Ovary (tissue), 9 donors: Measurements from ENCODE around the gene PDE4D. TPM values are rescaled to one million over a fixed set of nuclear protein-coding genes. Genes with fewer than 3 reads are reported as not detected.

Experiments
- DNase-seq, 5 donors: peaks; one replicate each; pipeline ENCODE4 v3.0.0-alpha.2; 2019 to 2020
- H3K27ac ChIP-seq, 2 donors: fragments of 200-600 bp; one replicate each; pipeline versions ENCODE4 v1.5.1 to v1.8.0; 2019 to 2022
- H3K27me3 ChIP-seq: fragments of 200-600 bp; one replicate; pipeline ENCODE4 v1.8.0; 2022
- H3K36me3 ChIP-seq: fragments of 200-600 bp; sonication (generic); one replicate; pipeline ENCODE4 v1.5.1; 2019
- H3K4me1 ChIP-seq: one replicate; pipeline ENCODE4 v1.8.1; 2013; ENCODE audit warnings: mild to moderate bottlenecking, moderate library complexity; ENCODE audit not compliant: insufficient read depth
- H3K4me3 ChIP-seq: fragments of 200-600 bp; sonication (generic); one replicate; pipeline ENCODE4 v1.5.1; 2017
- H3K9me3 ChIP-seq, 2 donors: fragments of 200-600 bp in 1 of 2; sonication (generic) in 1 of 2; one replicate each; pipeline versions ENCODE4 v1.5.1 to v1.8.1; 2013 to 2019; ENCODE audit warnings: mild to moderate bottlenecking in 1 of 2, moderate library complexity in 1 of 2
- CTCF ChIP-seq, 3 donors: fragments of 450-650 bp in 2 of 3; fragments of 200-600 bp in 1 of 3; IDR thresholded peaks; one replicate each; pipeline versions ENCODE4 v1.5.1 to v1.8.0; 2016 to 2022; ENCODE audit warnings: antibody characterized with exemption in 3 of 3, mild to moderate bottlenecking in 1 of 3
- EP300 ChIP-seq: sonication (generic); formaldehyde crosslinking; IDR thresholded peaks from one replicate; pipeline ENCODE4 v1.6.1; 2017; ENCODE audit warnings: antibody characterized with exemption
- POLR2A ChIP-seq: fragments of 450-650 bp; IDR thresholded peaks from one replicate; pipeline ENCODE4 v1.6.1; 2017; ENCODE audit warnings: antibody characterized with exemption, mild to moderate bottlenecking, moderate library complexity
- WGBS, 3 donors: extraction: QIAGEN DNeasy Blood & Tissue Kit in 1 of 3; methylation state at CpG; one replicate each; pipeline versions ENCODE4 v1.1.5 to v1.1.7; 2013 to 2017; 5-methylcytosine and 5-hydroxymethylcytosine counted together
- intact Hi-C, 4 donors: fragments of 100-400 bp; cut with DNase I; formaldehyde crosslinking; loops; one replicate each; pipeline versions ENCODE4 v1.11.0 to v1.15.1; 2022 to 2023
- polyA plus RNA-seq, 2 donors: library from polyadenylated mRNA; stranded (reverse); fragments of 200-250 nt in 1 of 2; fragments of 350-450 nt in 1 of 2; fragmentation: Illumina TruSeq in 1 of 2; extraction: RNeasy Lipid Tissue Mini Kit (QIAGEN cat#74804) in 1 of 2; gene quantifications; one replicate each; pipeline ENCODE4 v1.2.3, GENCODE V29; 2013 to 2014
- total RNA-seq, 7 donors: library from RNA; depleted of rRNA in 2 of 7; stranded (reverse); fragments of >200 nt in 2 of 7; fragmentation: NEBNext Ultra II Directional in 3 of 7; extraction: Animal tissue kit (Norgen Biotek cat#: 25700) in 3 of 7; gene quantifications; one replicate each; pipeline versions ENCODE4 v1.1.0 to v1.2.4, GENCODE V29; 2016 to 2023
- donor health status: DM: no; HTN: no; CAD: no; lungs with moderate emphysema.
- donor health status: DM: no; HTN: no; CAD: no.
- donor health status: Bipolar disorder and iron deficiency.
- donor health status: DM: yes; HTN: yes; CAD: no.
- donor health status: DM: no; HTN: no; CAD: no.
- donor health status: DM: yes; HTN: yes; CAD: no.

The PDE4D gene
- total and polyA plus RNA-seq, 9 donors: 1.3 to 67.6 (median 8.4) TPM

GRCh38 chr5:59016925-59017324, 876.6 kb downstream of the PDE4D start:
- no peak for TF ChIP-seq EP300
- TF ChIP-seq POLR2A: no peak
- no peak for TF ChIP-seq CTCF (IDR thresholded peaks at IDR 0.05)

GRCh38 chr5:59008816-59009473, 884.6 kb downstream of the PDE4D start:
- H3K9me3 ChIP-seq: no peaks in the 10 kb centered on the region
- no peaks in the 10 kb centered on the region for H3K36me3 ChIP-seq

More at GRCh38 chr5:59016925-59017324, 876.6 kb downstream of the PDE4D start:
- intact Hi-C loops: no loop called here
- Histone ChIP-seq H3K27me3 (no peaks in the 10 kb centered on the region), H3K9me3 (no peaks in the 10 kb centered on the region), H3K4me1 (no peaks in the 10 kb centered on the region), H3K36me3 (no peaks in the 10 kb centered on the region), H3K27ac (no peak overlapping the region), H3K4me3 (no peak overlapping the region)
- no peak for DNase-seq
- WGBS, 3 donors: 91 to 94% (median 92%) methylated on average over 5 of the region's 5 CpGs

GRCh38 chr5:59007460-59008063, 886.0 kb downstream of the PDE4D start:
- TF ChIP-seq POLR2A: no peak
- TF ChIP-seq CTCF (IDR thresholded peaks at IDR 0.05): peak in 1 of 3 donors; percentile 56
- TF ChIP-seq EP300: no peak

More at GRCh38 chr5:59008816-59009473, 884.6 kb downstream of the PDE4D start:
- Histone ChIP-seq H3K4me1 (no peaks in the 10 kb centered on the region), H3K4me3 (no peak overlapping the region), H3K27me3 (no peaks in the 10 kb centered on the region), H3K27ac (no peak overlapping the region)
- TF ChIP-seq EP300 (no peak), CTCF (IDR thresholded peaks at IDR 0.05) (no peak), POLR2A (no peak)
- no peak for DNase-seq
- intact Hi-C loops: loop anchor here in 3 of 4 donors (5.0 to 10.0 kb wide), 2 partner anchors 114 to 132 kb away; no protein-coding TSS in a partner anchor

GRCh38 chr5:59005934-59006701, 887.4 kb downstream of the PDE4D start:
- WGBS, 3 donors: 88 to 93% (median 88%) methylated on average over 7 of the region's 7 CpGs
- Histone ChIP-seq H3K9me3 (no peaks in the 10 kb centered on the region), H3K27me3 (no peaks in the 10 kb centered on the region), H3K36me3 (no peaks in the 10 kb centered on the region), H3K4me3 (no peak overlapping the region), H3K27ac (no peak overlapping the region), H3K4me1 (no peaks in the 10 kb centered on the region)
- intact Hi-C loops: loop anchor here in 3 of 4 donors (5.0 to 10.0 kb wide), 2 partner anchors 111 to 129 kb away; no protein-coding TSS in a partner anchor
- no peak for TF ChIP-seq CTCF (IDR thresholded peaks at IDR 0.05)
- no peak for TF ChIP-seq POLR2A
- TF ChIP-seq EP300: no peak
- DNase-seq: no peak

More at GRCh38 chr5:59007460-59008063, 886.0 kb downstream of the PDE4D start:
- Histone ChIP-seq H3K27me3 (no peaks in the 10 kb centered on the region), H3K9me3 (no peaks in the 10 kb centered on the region), H3K36me3 (no peaks in the 10 kb centered on the region), H3K4me3 (no peak overlapping the region), H3K4me1 (no peaks in the 10 kb centered on the region), H3K27ac (no peak overlapping the region)
- intact Hi-C loops: loop anchor here in 3 of 4 donors (5.0 to 10.0 kb wide), 2 partner anchors 113 to 130 kb away; no protein-coding TSS in a partner anchor
- DNase-seq: no peak
- 1 to 2% (median 2%) methylated on average over 2 of the region's 2 CpGs for WGBS, 3 donors
